KMS-11 (cell line): ENCODE results near the gene DIPK1B.
"Not testable (repeated sequence)": the region's sequence is repeated elsewhere in the genome, so short reads cannot be mapped to it uniquely, and the experiment has no call there.

Source experiments
- H2AFZ ChIP-seq: fragments of 200-600 bp; sonication (generic); 2 replicates; pipeline ENCODE4 v1.6.1; 2016; ENCODE audit warnings: antibody characterized with exemption, mixed run types, low read depth
- H3K27ac ChIP-seq: fragments of 200-600 bp; sonication (generic); 2 replicates; pipeline ENCODE4 v1.6.1; 2016; ENCODE audit warnings: mild to moderate bottlenecking, mixed run types
- H3K27me3 ChIP-seq: fragments of 200-600 bp; sonication (generic); 2 replicates; pipeline ENCODE4 v1.6.1; 2017; ENCODE audit warnings: mild to moderate bottlenecking, low read depth, mixed run types, moderate library complexity; ENCODE audit not compliant: insufficient read depth
- H3K36me3 ChIP-seq: fragments of 200-600 bp; sonication (generic); 2 replicates; pipeline ENCODE4 v1.6.1; 2017; ENCODE audit warnings: mild to moderate bottlenecking, mixed run types; ENCODE audit not compliant: insufficient read depth
- H3K4me1 ChIP-seq: fragments of 200-600 bp; sonication (generic); 2 replicates; pipeline ENCODE4 v1.6.1; 2016; ENCODE audit warnings: mild to moderate bottlenecking, low read depth, mixed run types; ENCODE audit not compliant: poor library complexity, severe bottlenecking
- H3K4me2 ChIP-seq: fragments of 200-600 bp; sonication (generic); 2 replicates; pipeline ENCODE4 v1.7.0; 2016; ENCODE audit warnings: mild to moderate bottlenecking, mixed run types
- H3K4me3 ChIP-seq: fragments of 200-600 bp; sonication (generic); IDR thresholded peaks from 2 replicates; pipeline ENCODE4 v1.6.1; 2017; ENCODE audit warnings: low read depth, low read length, mixed read lengths; ENCODE audit not compliant: insufficient read depth
- H3K79me2 ChIP-seq: fragments of 200-600 bp; sonication (generic); 2 replicates; pipeline ENCODE4 v1.6.1; 2016; ENCODE audit warnings: low read depth, mixed run types; ENCODE audit not compliant: insufficient read depth
- H3K9ac ChIP-seq: fragments of 200-600 bp; sonication (generic); 2 replicates; pipeline ENCODE4 v1.6.1; 2016; ENCODE audit warnings: mild to moderate bottlenecking, mixed run types
- H4K20me1 ChIP-seq: fragments of 200-600 bp; sonication (generic); 2 replicates; pipeline ENCODE4 v1.6.1; 2016; ENCODE audit warnings: mild to moderate bottlenecking, mixed run types; ENCODE audit not compliant: insufficient read depth
- TF ChIP-seq, protein P1 (sequence below): fragments of 200-600 bp; sonication (generic); conservative IDR thresholded peaks from 2 replicates; pipeline ENCODE4 v1.6.1; 2017; ENCODE audit warnings: low read depth, mild to moderate bottlenecking, antibody characterized with exemption, low read length, moderate library complexity, mixed read lengths

DIPK1B gene

GRCh38 chr9:136700304-136700703, 12.1 kb upstream of the DIPK1B start:
- TF ChIP-seq, protein P1, sequence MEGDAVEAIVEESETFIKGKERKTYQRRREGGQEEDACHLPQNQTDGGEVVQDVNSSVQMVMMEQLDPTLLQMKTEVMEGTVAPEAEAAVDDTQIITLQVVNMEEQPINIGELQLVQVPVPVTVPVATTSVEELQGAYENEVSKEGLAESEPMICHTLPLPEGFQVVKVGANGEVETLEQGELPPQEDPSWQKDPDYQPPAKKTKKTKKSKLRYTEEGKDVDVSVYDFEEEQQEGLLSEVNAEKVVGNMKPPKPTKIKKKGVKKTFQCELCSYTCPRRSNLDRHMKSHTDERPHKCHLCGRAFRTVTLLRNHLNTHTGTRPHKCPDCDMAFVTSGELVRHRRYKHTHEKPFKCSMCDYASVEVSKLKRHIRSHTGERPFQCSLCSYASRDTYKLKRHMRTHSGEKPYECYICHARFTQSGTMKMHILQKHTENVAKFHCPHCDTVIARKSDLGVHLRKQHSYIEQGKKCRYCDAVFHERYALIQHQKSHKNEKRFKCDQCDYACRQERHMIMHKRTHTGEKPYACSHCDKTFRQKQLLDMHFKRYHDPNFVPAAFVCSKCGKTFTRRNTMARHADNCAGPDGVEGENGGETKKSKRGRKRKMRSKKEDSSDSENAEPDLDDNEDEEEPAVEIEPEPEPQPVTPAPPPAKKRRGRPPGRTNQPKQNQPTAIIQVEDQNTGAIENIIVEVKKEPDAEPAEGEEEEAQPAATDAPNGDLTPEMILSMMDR, result no peak

DNA sequence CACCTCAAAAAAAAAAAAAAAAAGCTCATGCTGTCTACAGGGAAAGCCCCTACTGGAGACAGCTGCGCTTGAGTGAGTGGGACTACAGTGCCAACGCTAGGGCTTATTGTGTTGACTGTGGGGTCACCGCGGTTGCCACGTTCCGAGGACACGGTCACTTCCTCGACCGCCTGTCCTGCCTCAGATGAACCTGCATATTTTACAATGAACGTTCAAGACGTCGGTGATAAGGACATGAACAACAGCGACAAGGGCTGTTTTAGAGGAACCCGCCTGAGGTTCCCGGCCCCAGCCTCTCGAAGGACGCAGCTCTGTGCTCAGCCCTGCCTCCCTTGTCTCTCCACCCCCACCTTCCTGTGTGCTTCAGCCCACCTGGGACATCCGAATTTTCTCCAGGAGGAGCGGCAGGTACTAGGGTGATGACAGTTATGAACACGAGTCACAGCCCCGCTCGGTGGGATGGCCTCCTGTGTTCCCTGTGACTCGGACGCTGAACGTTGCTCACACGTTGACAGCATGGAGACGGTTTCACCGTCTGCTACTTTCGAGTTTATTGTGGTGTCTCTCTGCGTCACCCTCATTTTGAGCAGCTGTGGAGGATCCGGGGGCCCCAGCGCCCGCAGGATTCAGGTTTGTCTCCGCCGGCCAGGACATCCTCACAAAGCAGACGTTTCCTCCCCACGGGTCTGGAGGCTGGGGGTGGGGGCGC, 11.3 kb upstream of the DIPK1B start:
- H3K27ac ChIP-seq, result peak overlapping the region; percentile 95
- H3K4me1 ChIP-seq, result peaks cover 86% of the 10 kb centered on the region
- H3K79me2 ChIP-seq, result 0 out of 2 replicates have a peak, but pooled peaks cover 4% of the 10 kb centered on the region
- H3K9ac ChIP-seq, result peak overlapping the region; percentile 86
- no peaks in the 10 kb centered on the region for H4K20me1 ChIP-seq
- TF ChIP-seq, protein P1, result no peak
- H3K36me3 ChIP-seq, result no peaks in the 10 kb centered on the region
- H3K4me2 ChIP-seq, result peak overlapping the region; percentile 82
- no peak overlapping the region for H3K4me3 ChIP-seq
- H3K27me3 ChIP-seq, result no peaks in the 10 kb centered on the region
- peak overlapping the region; percentile 23 for H2AFZ ChIP-seq

More at GRCh38 chr9:136700304-136700703, 12.1 kb upstream of the DIPK1B start:
- Histone ChIP-seq H3K4me1 (peaks cover 91% of the 10 kb centered on the region), H3K27me3 (no peaks in the 10 kb centered on the region), H3K79me2 (0 out of 2 replicates have a peak, but pooled peaks cover 4% of the 10 kb centered on the region), H2AFZ (no peak overlapping the region), H3K36me3 (no peaks in the 10 kb centered on the region), H3K27ac (peak overlapping the region; percentile 95), H4K20me1 (no peaks in the 10 kb centered on the region), H3K4me2 (peak overlapping the region; percentile 82), H3K9ac (peak overlapping the region; percentile 86; the same call in 1 of the 2 replicates), H3K4me3 (no peak overlapping the region)

GRCh38 chr9:136701668-136702053, 10.7 kb upstream of the DIPK1B start:
- H3K4me2 ChIP-seq, result peak overlapping the region; percentile 82
- no peaks in the 10 kb centered on the region for H3K27me3 ChIP-seq
- H3K4me1 ChIP-seq, result peaks cover 81% of the 10 kb centered on the region
- H3K36me3 ChIP-seq, result no peaks in the 10 kb centered on the region
- TF ChIP-seq, protein P1, result no peak
- H3K79me2 ChIP-seq, result 0 out of 2 replicates have a peak, but pooled peaks cover 4% of the 10 kb centered on the region
- peak overlapping the region; percentile 86 for H3K9ac ChIP-seq
- no peak overlapping the region for H3K4me3 ChIP-seq
- H3K27ac ChIP-seq, result peak overlapping the region; percentile 95
- peak overlapping the region; percentile 23 for H2AFZ ChIP-seq
- no peaks in the 10 kb centered on the region for H4K20me1 ChIP-seq

GRCh38 chr9:136703276-136703860, 9.0 kb upstream of the DIPK1B start:
- H3K9ac ChIP-seq, result peak overlapping the region; percentile 86; the same call in 1 of the 2 replicates
- H3K4me3 ChIP-seq, result no peak overlapping the region
- H3K27ac ChIP-seq, result peak overlapping the region; percentile 95
- H3K27me3 ChIP-seq, result no peaks in the 10 kb centered on the region
- TF ChIP-seq, protein P1, result no peak
- H3K79me2 ChIP-seq, result 0 out of 2 replicates have a peak, but pooled peaks cover 4% of the 10 kb centered on the region
- H3K4me2 ChIP-seq, result peak overlapping the region; percentile 82
- H4K20me1 ChIP-seq, result no peaks in the 10 kb centered on the region
- no peaks in the 10 kb centered on the region for H3K36me3 ChIP-seq
- no peak overlapping the region for H2AFZ ChIP-seq
- peaks cover 66% of the 10 kb centered on the region for H3K4me1 ChIP-seq

- H3K36me3 ChIP-seq, H4K20me1 ChIP-seq, H3K79me2 ChIP-seq, H3K9ac ChIP-seq, H2AFZ ChIP-seq, H3K4me3 ChIP-seq, H3K27ac ChIP-seq, H3K27me3 ChIP-seq: not testable (repeated sequence)
- Histone ChIP-seq H3K4me2 (0 out of 2 replicates have a peak overlapping the region, but pooled peaks have one; percentile 21), H3K4me1 (peaks cover 55% of the 10 kb centered on the region)
Measured at GRCh38 chr9:136704741-136705140, 7.6 kb upstream of the DIPK1B start.
